GM06990 (cell line): ENCODE measurements around the gene GNE.
"Not testable (repeated sequence)": the region's sequence is repeated elsewhere in the genome, so short reads cannot be mapped to it uniquely, and the experiment has no call there.

Experiments
- DNase-seq: peaks from one replicate; pipeline ENCODE4 v3.0.0-alpha.2; 2011; ENCODE audit not compliant: insufficient read length; ENCODE audit errors: extremely low read depth
- H3K27me3 ChIP-seq: replicated peaks from 2 replicates; pipeline ENCODE4 v1.6.0; 2011; ENCODE audit warnings: low read length; ENCODE audit not compliant: control insufficient read depth, insufficient read depth
- H3K36me3 ChIP-seq: 2 replicates; pipeline ENCODE4 v1.5.1; 2011; ENCODE audit warnings: low read length; ENCODE audit not compliant: control insufficient read depth, insufficient read depth
- H3K4me3 ChIP-seq: replicated peaks from 2 replicates; pipeline ENCODE4 v1.5.1; 2011; ENCODE audit warnings: low read depth, mild to moderate bottlenecking, control low read depth, low read length
- CTCF ChIP-seq: IDR thresholded peaks from 2 replicates; pipeline ENCODE4 v1.5.1; 2011; ENCODE audit warnings: low read length, control low read depth, mild to moderate bottlenecking, inconsistent platforms; ENCODE audit not compliant: insufficient read depth, poor library complexity, severe bottlenecking

Gene GNE

GRCh38 chr9:36190388-36191289 lies 67.6 kb downstream of the GNE start, which contains the start of gene CLTA:
Gene CLTA (plus strand): TSS chr9:36190921. CDS start chr9:36191057, 136 bp downstream.
- Histone ChIP-seq H3K4me3 (peak within 1 kb of the TSS; percentile 97), H3K27me3 (no peaks in the 10 kb centered on the region), H3K36me3 (peaks cover 2% of the 10 kb centered on the region; the same call in 1 of the 2 replicates)
- DNase-seq, result peak; percentile 94
- TF ChIP-seq CTCF, result peak; percentile 61

GRCh38 chr9:36189976-36190375 lies 68.3 kb downstream of the GNE start:
- no peak for DNase-seq
- Histone ChIP-seq H3K36me3 (peaks cover 2% of the 10 kb centered on the region; the same call in 1 of the 2 replicates), H3K27me3 (no peaks in the 10 kb centered on the region), H3K4me3 (peak overlapping the region; percentile 97)
- no peak for TF ChIP-seq CTCF

- DNase-seq, result no peak
- no peak for TF ChIP-seq CTCF
- Histone ChIP-seq H3K36me3 (no peaks in the 10 kb centered on the region; the same call in 1 of the 2 replicates), H3K27me3 (no peaks in the 10 kb centered on the region), H3K4me3 (no peak overlapping the region)
These were observed 70.0 kb downstream of the GNE start for GRCh38 chr9:36188212-36188611.

GRCh38 chr9:36187414-36187813 lies 70.8 kb downstream of the GNE start:
- Histone ChIP-seq H3K4me3 (no peak overlapping the region), H3K27me3 (no peaks in the 10 kb centered on the region), H3K36me3 (no peaks in the 10 kb centered on the region; the same call in 1 of the 2 replicates)
- DNase-seq, result peak; percentile 36
- TF ChIP-seq CTCF, result no peak

GRCh38 chr9:36180243-36180642 lies 78.0 kb downstream of the GNE start:
- not testable (repeated sequence) for H3K27me3 ChIP-seq, DNase-seq, H3K36me3 ChIP-seq, H3K4me3 ChIP-seq

- H3K27me3 ChIP-seq, result peaks cover 2% of the 10 kb centered on the region
These were observed 80.7 kb downstream of the GNE start for GRCh38 chr9:36177571-36177970.

GRCh38 chr9:36176496-36176895 lies 81.8 kb downstream of the GNE start:
- H3K27me3 ChIP-seq, H3K4me3 ChIP-seq, DNase-seq, H3K36me3 ChIP-seq: not testable (repeated sequence)

More at GRCh38 chr9:36177571-36177970, 80.7 kb downstream of the GNE start:
- Histone ChIP-seq H3K36me3 (no peaks in the 10 kb centered on the region), H3K4me3 (no peak overlapping the region)
- no peak for TF ChIP-seq CTCF
- DNase-seq, result no peak

GRCh38 chr9:36175209-36175608 lies 83.0 kb downstream of the GNE start:
- DNase-seq, H3K36me3 ChIP-seq, H3K4me3 ChIP-seq, H3K27me3 ChIP-seq: not testable (repeated sequence)
